Upper lobe of left lung (tissue), 4 donors: ENCODE results near the gene ADD3.

Experiments
- EP300 ChIP-seq, 4 donors: sonication (generic); formaldehyde crosslinking; IDR thresholded peaks; one replicate each; pipeline ENCODE4 v1.5.1; 2017; ENCODE audit warnings: antibody characterized with exemption in 4 of 4, control low read depth in 2 of 4
- POLR2A ChIP-seq, 4 donors: fragments of 450-650 bp; IDR thresholded peaks; one replicate each; pipeline ENCODE4 v1.5.1; 2016 to 2017; ENCODE audit warnings: antibody characterized with exemption in 4 of 4, mild to moderate bottlenecking in 2 of 4
- POLR2AphosphoS5 ChIP-seq, 2 donors: sonication (generic); formaldehyde crosslinking; IDR thresholded peaks; one replicate each; pipeline ENCODE4 v1.5.1; 2017; ENCODE audit warnings: antibody characterized with exemption in 2 of 2
- TF ChIP-seq, protein P1 (sequence below), 6 experiments: fragments of 450-650 bp in 4 of 6; fragments of 200-600 bp in 2 of 6; sonication (generic) in 2 of 6; IDR thresholded peaks; one replicate each; pipeline ENCODE4 v1.5.1; 2016 to 2019; ENCODE audit warnings: antibody characterized with exemption in 6 of 6

DNA sequence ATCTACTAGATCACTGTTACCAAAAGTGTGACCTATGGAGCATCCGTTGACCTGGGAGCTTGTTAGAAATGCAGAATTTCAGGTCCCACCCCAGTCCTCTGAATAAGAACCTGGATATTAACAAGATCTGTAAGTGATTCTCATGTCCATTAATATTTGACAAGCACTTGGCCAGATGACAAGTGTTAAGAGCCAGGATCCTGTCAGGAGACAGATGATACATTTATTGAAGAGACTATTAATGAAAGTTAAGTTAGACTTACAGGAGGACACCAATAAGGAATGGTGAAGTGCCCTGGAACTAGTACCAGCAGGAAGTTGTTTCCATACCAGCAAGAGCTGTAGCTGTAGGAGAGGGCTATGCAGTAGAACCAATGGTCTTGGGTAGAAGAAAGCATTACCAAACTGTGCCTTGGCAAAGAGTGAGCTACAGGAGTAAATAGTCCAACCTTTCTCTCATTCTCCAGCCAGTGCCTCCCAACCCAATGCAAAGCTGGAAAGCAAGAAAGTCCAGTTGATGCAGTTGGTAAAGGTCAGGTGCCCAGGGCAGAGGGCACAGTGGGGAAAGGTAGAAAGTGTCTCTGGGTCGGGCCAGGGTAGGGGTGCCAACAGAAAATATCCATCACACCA lies 35.3 kb upstream of the ADD3 start:
- TF ChIP-seq POLR2A (IDR thresholded peaks at IDR 0.05) (no peak), EP300 (IDR thresholded peaks at IDR 0.05) (no peak), POLR2AphosphoS5 (IDR thresholded peaks at IDR 0.05) (no peak)
- TF ChIP-seq, protein P1, sequence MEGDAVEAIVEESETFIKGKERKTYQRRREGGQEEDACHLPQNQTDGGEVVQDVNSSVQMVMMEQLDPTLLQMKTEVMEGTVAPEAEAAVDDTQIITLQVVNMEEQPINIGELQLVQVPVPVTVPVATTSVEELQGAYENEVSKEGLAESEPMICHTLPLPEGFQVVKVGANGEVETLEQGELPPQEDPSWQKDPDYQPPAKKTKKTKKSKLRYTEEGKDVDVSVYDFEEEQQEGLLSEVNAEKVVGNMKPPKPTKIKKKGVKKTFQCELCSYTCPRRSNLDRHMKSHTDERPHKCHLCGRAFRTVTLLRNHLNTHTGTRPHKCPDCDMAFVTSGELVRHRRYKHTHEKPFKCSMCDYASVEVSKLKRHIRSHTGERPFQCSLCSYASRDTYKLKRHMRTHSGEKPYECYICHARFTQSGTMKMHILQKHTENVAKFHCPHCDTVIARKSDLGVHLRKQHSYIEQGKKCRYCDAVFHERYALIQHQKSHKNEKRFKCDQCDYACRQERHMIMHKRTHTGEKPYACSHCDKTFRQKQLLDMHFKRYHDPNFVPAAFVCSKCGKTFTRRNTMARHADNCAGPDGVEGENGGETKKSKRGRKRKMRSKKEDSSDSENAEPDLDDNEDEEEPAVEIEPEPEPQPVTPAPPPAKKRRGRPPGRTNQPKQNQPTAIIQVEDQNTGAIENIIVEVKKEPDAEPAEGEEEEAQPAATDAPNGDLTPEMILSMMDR (IDR thresholded peaks at IDR 0.05) = no peak
